H1 (cell line): ENCODE results near the gene GPC3. TPM values are rescaled to one million over a fixed set of nuclear protein-coding genes. Genes with fewer than 3 reads are reported as not detected.

Experiments
- CTCF ChIA-PET: fragments of 300-600 bp; sonication (Branson Sonifier 250); formaldehyde crosslinking; loops from one replicate; lab custom pipeline; 2021; ENCODE audit not compliant: partially characterized antibody; lab: Charles Lee
- POLR2A ChIA-PET: fragments of 300-600 bp; sonication (Branson Sonifier 250); formaldehyde crosslinking; loops from one replicate; lab custom pipeline; 2021; ENCODE audit warnings: inconsistent platforms; ENCODE audit not compliant: partially characterized antibody; lab: Charles Lee
- DNase-seq, 2 experiments: peaks; one replicate each; pipeline versions ENCODE4 v3.0.0 to v3.0.0-alpha.2; 2010 to 2022; ENCODE audit warnings: low spot score in 2 of 2, low read depth in 1 of 2, mixed read lengths in 1 of 2
- FAIRE-seq: peaks from 2 replicates; lab custom pipeline; 2011; peaks lifted over from hg19 to GRCh38; lab: Jason Lieb, UNC
- H2AFZ ChIP-seq: 2 replicates; pipeline ENCODE4 v1.8.1; 2012; ENCODE audit warnings: low read length, inconsistent platforms
- H2AK5ac ChIP-seq: 2 replicates; pipeline ENCODE4 v1.6.1; 2013; ENCODE audit warnings: low read depth, low read length
- H2BK120ac ChIP-seq: replicated peaks from 2 replicates; pipeline ENCODE3; 2013; ENCODE audit warnings: low read depth, low read length, inconsistent platforms
- H2BK12ac ChIP-seq: 2 replicates; pipeline ENCODE4 v1.6.1; 2013; ENCODE audit warnings: low read depth, low read length
- H2BK15ac ChIP-seq: 2 replicates; pipeline ENCODE4 v1.6.1; 2013; ENCODE audit warnings: low read length
- H2BK20ac ChIP-seq: 2 replicates; pipeline ENCODE4 v1.6.1; 2013; ENCODE audit warnings: low read length
- H2BK5ac ChIP-seq: 2 replicates; pipeline ENCODE4 v1.6.1; 2013; ENCODE audit warnings: low read depth, low read length
- H3K14ac ChIP-seq: 2 replicates; pipeline ENCODE4 v1.6.1; 2013; ENCODE audit warnings: inconsistent platforms; ENCODE audit not compliant: insufficient read length
- H3K18ac ChIP-seq: 2 replicates; pipeline ENCODE4 v1.6.1; 2013; ENCODE audit warnings: low read length; ENCODE audit errors: extremely low read depth
- H3K23ac ChIP-seq: 2 replicates; pipeline ENCODE4 v1.6.1; 2013; ENCODE audit warnings: inconsistent platforms; ENCODE audit not compliant: insufficient read length
- H3K23me2 ChIP-seq: 2 replicates; pipeline ENCODE4 v1.6.1; 2013; ENCODE audit warnings: low read depth, low read length
- H3K27ac ChIP-seq: 2 replicates; pipeline ENCODE4 v1.6.1; 2011; ENCODE audit warnings: low read depth, low read length, inconsistent platforms
- H3K27me3 ChIP-seq, 4 experiments: replicated peaks in 1 of 4; 1 replicate in 1 of 4; 2 replicates in 3 of 4; pipeline versions ENCODE4 v1.6.1 to v1.8.1; 2011 to 2013; ENCODE audit warnings: low read length in 3 of 4, mild to moderate bottlenecking in 3 of 4, inconsistent platforms in 2 of 4, mixed read lengths in 2 of 4, moderate library complexity in 1 of 4; ENCODE audit not compliant: control insufficient read depth in 3 of 4, insufficient read depth in 3 of 4; ENCODE audit errors: extremely low read depth in 1 of 4
- H3K36me3 ChIP-seq, 4 experiments: 2 replicates each; pipeline versions ENCODE4 v1.6.1 to v1.8.1; 2011 to 2013; ENCODE audit warnings: mild to moderate bottlenecking in 4 of 4, low read length in 3 of 4, moderate library complexity in 2 of 4, control low read depth in 1 of 4, inconsistent platforms in 1 of 4; ENCODE audit not compliant: insufficient read depth in 4 of 4, control insufficient read depth in 2 of 4
- H3K4ac ChIP-seq: replicated peaks from 2 replicates; pipeline ENCODE3; 2013; ENCODE audit warnings: low read length, low read depth, mixed read lengths, inconsistent platforms; ENCODE audit not compliant: insufficient read length
- H3K4me1 ChIP-seq, 4 experiments: replicated peaks in 1 of 4; 1 replicate in 1 of 4; 2 replicates in 3 of 4; pipeline versions ENCODE4 v1.6.1 to v1.8.1; 2011 to 2013; ENCODE audit warnings: low read length in 3 of 4, inconsistent platforms in 2 of 4, mixed read lengths in 1 of 4; ENCODE audit not compliant: insufficient read depth in 4 of 4, control insufficient read depth in 3 of 4
- H3K4me2 ChIP-seq, 2 experiments: 2 replicates each; pipeline versions ENCODE4 v1.6.1 to v1.8.1; 2011 to 2013; ENCODE audit warnings: low read depth in 2 of 2, low read length in 2 of 2, control low read depth in 1 of 2, inconsistent platforms in 1 of 2, mild to moderate bottlenecking in 1 of 2; ENCODE audit not compliant: insufficient read depth in 1 of 2
- H3K4me3 ChIP-seq, 4 experiments: fragments of 200-600, 300-600 bp in 1 of 4; sonication (generic), shearing (Covaris generic), sonication (Bioruptor Twin) in 1 of 4; 2 replicates each; pipeline versions ENCODE4 v1.5.1 to v1.8.1; 2011 to 2016; ENCODE audit warnings: low read length in 4 of 4, low read depth in 3 of 4, control low read depth in 2 of 4, inconsistent platforms in 2 of 4, mild to moderate bottlenecking in 2 of 4, mixed read lengths in 1 of 4, moderate library complexity in 1 of 4; ENCODE audit not compliant: insufficient read depth in 2 of 4; ENCODE audit errors: extremely low read depth in 1 of 4
- H3K56ac ChIP-seq: replicated peaks from 2 replicates; pipeline ENCODE3; 2013; ENCODE audit warnings: low read depth, mild to moderate bottlenecking, mixed read lengths, low read length, inconsistent platforms; ENCODE audit not compliant: insufficient read length
- H3K79me1 ChIP-seq: 2 replicates; pipeline ENCODE4 v1.6.1; 2013; ENCODE audit warnings: low read depth, low read length, control low read depth
- H3K79me2 ChIP-seq, 2 experiments: 2 replicates each; pipeline versions ENCODE4 v1.6.1 to v1.8.1; 2012 to 2013; ENCODE audit warnings: low read length in 2 of 2, mild to moderate bottlenecking in 2 of 2, inconsistent platforms in 1 of 2; ENCODE audit not compliant: insufficient read depth in 2 of 2, control insufficient read depth in 1 of 2
- H3K9ac ChIP-seq, 4 experiments: replicated peaks in 1 of 4; 1 replicate in 1 of 4; 2 replicates in 3 of 4; pipeline versions ENCODE4 v1.6.1 to v1.8.1; 2011 to 2013; ENCODE audit warnings: low read depth in 3 of 4, low read length in 3 of 4, control low read depth in 2 of 4, mild to moderate bottlenecking in 2 of 4, moderate library complexity in 2 of 4, inconsistent platforms in 1 of 4; ENCODE audit errors: extremely low read depth in 1 of 4
- H3K9me3 ChIP-seq, 2 experiments: 2 replicates each; pipeline versions ENCODE4 v1.6.1 to v1.8.1; 2012 to 2013; ENCODE audit warnings: mild to moderate bottlenecking in 2 of 2, moderate library complexity in 2 of 2, control low read depth in 1 of 2, inconsistent platforms in 1 of 2, low read depth in 1 of 2, low read length in 1 of 2, mixed read lengths in 1 of 2; ENCODE audit not compliant: insufficient read depth in 2 of 2
- H4K20me1 ChIP-seq, 2 experiments: replicated peaks in 1 of 2; 2 replicates each; pipeline versions ENCODE3 to v1.8.1; 2011 to 2013; ENCODE audit warnings: inconsistent platforms in 2 of 2, low read length in 2 of 2, mild to moderate bottlenecking in 1 of 2; ENCODE audit not compliant: insufficient read depth in 2 of 2, control insufficient read depth in 1 of 2
- H4K5ac ChIP-seq: 2 replicates; pipeline ENCODE4 v1.6.1; 2013; ENCODE audit warnings: low read length, low read depth, mixed read lengths, inconsistent platforms; ENCODE audit not compliant: insufficient read length
- H4K8ac ChIP-seq: 2 replicates; pipeline ENCODE4 v1.8.0; 2013; ENCODE audit warnings: mild to moderate bottlenecking, moderate library complexity, low read length, inconsistent platforms; ENCODE audit not compliant: insufficient read depth; ENCODE audit errors: extremely low read depth
- H4K91ac ChIP-seq: replicated peaks from 2 replicates; pipeline ENCODE3; 2013; ENCODE audit warnings: low read length, mixed read lengths, inconsistent platforms; ENCODE audit not compliant: insufficient read length
- ASH2L ChIP-seq: fragments of 200-600, 300-600 bp; sonication (generic); IDR thresholded peaks from one replicate; pipeline ENCODE4 v1.7.1; 2017; ENCODE audit warnings: low read length
- EP300 ChIP-seq, 2 experiments: IDR thresholded peaks; 1 replicate in 1 of 2; 2 replicates in 1 of 2; pipeline ENCODE4 v1.6.1; 2011 to 2012; ENCODE audit warnings: low read depth in 2 of 2, low read length in 2 of 2, mild to moderate bottlenecking in 2 of 2, borderline replicate concordance in 1 of 2, inconsistent platforms in 1 of 2, moderate library complexity in 1 of 2
- JUN ChIP-seq: IDR thresholded peaks from 2 replicates; pipeline ENCODE4 v1.6.1; 2011; ENCODE audit warnings: low read depth, mild to moderate bottlenecking, improper control_type of control experiment, low read length
- POLR2A ChIP-seq, 2 experiments: IDR thresholded peaks; 1 replicate in 1 of 2; 2 replicates in 1 of 2; pipeline ENCODE4 v1.6.1; 2011; ENCODE audit warnings: low read depth in 2 of 2, low read length in 2 of 2, mild to moderate bottlenecking in 2 of 2; ENCODE audit errors: control extremely low read depth in 1 of 2
- RFX5 ChIP-seq: IDR thresholded peaks from 2 replicates; pipeline ENCODE4 v1.6.1; 2011; ENCODE audit warnings: low read depth, low read length, improper control_type of control experiment, borderline replicate concordance
- RNF2 ChIP-seq: fragments of 200-900, 300-1000 bp; sonication (generic); IDR thresholded peaks from 2 replicates; pipeline ENCODE4 v1.7.1; 2016; ENCODE audit warnings: borderline replicate concordance, low read depth, mild to moderate bottlenecking, antibody characterized with exemption, low read length; ENCODE audit not compliant: poor library complexity, severe bottlenecking; ENCODE audit errors: missing control alignments
- WGBS, 2 experiments: shearing (Covaris generic) in 1 of 2; methylation state at CpG; one replicate each; pipeline versions ENCODE4 v1.1.6 to v1.1.7; 2013 to 2015; ENCODE audit warnings: low lambda C conversion rate in 2 of 2, mixed read lengths in 2 of 2, inconsistent platforms in 1 of 2, low coverage in 1 of 2, missing lambda C conversion rate in 1 of 2; ENCODE audit not compliant: insufficient replicate concordance in 2 of 2, insufficient coverage in 1 of 2, insufficient read length in 1 of 2; ENCODE audit errors: extremely low coverage in 1 of 2, missing lambda C conversion rate in 1 of 2; 5-methylcytosine and 5-hydroxymethylcytosine counted together
- polyA plus RNA-seq, 7 experiments: library from polyadenylated mRNA; depleted of rRNA in 3 of 7; stranded (reverse) in 5 of 7; unstranded in 2 of 7; fragments of >200 nt in 5 of 7; fragments of 200-250 nt in 2 of 7; gene quantifications; 1 replicate in 5 of 7; 2 replicates in 1 of 7; 4 replicates in 1 of 7; pipeline versions ENCODE4 v1.2.1 to v1.2.3, GENCODE V29; 2011 to 2013; ENCODE audit warnings: missing spikeins in 2 of 7, mixed read lengths in 2 of 7
- total RNA-seq: library from RNA; stranded (reverse); fragmentation: NEBNext Ultra II Directional; extraction: Animal tissue kit (Norgen Biotek cat#: 25700); gene quantifications from 2 replicates; pipeline ENCODE4 v1.2.1, GENCODE V29; 2021
- TF ChIP-seq, protein P1 (sequence below): IDR thresholded peaks from 2 replicates; pipeline ENCODE4 v1.6.1; 2011; ENCODE audit warnings: low read length, improper control_type of control experiment
- TF ChIP-seq, protein P2 (sequence below): IDR thresholded peaks from 2 replicates; pipeline ENCODE4 v1.6.1; 2012; ENCODE audit warnings: inconsistent platforms
- TF ChIP-seq, protein P3 (sequence below): IDR thresholded peaks from 2 replicates; pipeline ENCODE4 v1.6.1; 2012; ENCODE audit warnings: inconsistent platforms

The GPC3 gene
- total and polyA plus RNA-seq, 2 of the 8 experiments (the other 6 are each of a cell fraction or from before 2014, with no cell fraction given), result 64.8 to 71.9 TPM

DNA sequence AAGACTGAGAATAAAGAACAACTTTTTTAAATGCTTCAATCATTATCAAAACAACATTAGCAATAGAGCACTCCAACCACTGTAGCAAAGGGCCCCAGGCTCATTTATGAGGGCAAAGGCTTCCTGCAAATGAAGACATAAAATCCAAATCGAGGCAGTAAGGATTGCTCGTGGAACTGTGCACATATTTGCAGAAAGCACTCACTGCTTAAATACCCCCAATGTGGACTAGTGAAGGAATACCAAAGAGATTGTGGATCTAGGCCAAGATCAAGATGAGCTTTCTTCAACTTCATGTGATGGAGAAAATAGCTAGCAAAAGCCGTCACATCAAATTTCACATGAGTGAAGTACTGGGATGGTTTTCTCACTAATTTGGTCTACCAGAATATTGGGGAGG lies 35.2 kb downstream of the GPC3 start:
- Histone ChIP-seq H3K27ac (no peak overlapping the region), H3K14ac (no peak overlapping the region), H4K5ac (no peak overlapping the region), H3K23ac (no peak overlapping the region), H3K79me1 (no peaks in the 10 kb centered on the region), H3K4me1 (no peaks in the 10 kb centered on the region; a peak in 1 of 7 replicates), H2BK12ac (no peak overlapping the region), H4K8ac (no peak overlapping the region), H2BK15ac (no peak overlapping the region), H3K4me3 (no peak overlapping the region), H4K91ac (no peak overlapping the region), H3K36me3 (peaks cover 0 to 15% (median 3%) of the 10 kb centered on the region in 4 experiments; a peak in 3 of 8 replicates), H3K79me2 (no peaks in the 10 kb centered on the region), H3K18ac (no peak overlapping the region)
- DNase-seq, result no peak
- CTCF ChIA-PET, result interaction anchor here (0.6 to 1.4 kb wide), 3 partner anchors 10 to 786 kb away, joined by 3 to 6 read pairs (median 4); no protein-coding TSS in a partner anchor
- TF ChIP-seq RNF2 (no peak), JUN (no peak), EP300 (IDR thresholded peaks at IDR 0.05; ENCODE audit: borderline replicate concordance in 1 of 2, low read depth in 2 of 2, low read length in 2 of 2) (no peak), RFX5 (no peak), ASH2L (no peak), POLR2A (IDR thresholded peaks at IDR 0.05; ENCODE audit: control extremely low read depth in 1 of 2, low read depth in 2 of 2, low read length in 2 of 2) (no peak)
- TF ChIP-seq, protein P1, sequence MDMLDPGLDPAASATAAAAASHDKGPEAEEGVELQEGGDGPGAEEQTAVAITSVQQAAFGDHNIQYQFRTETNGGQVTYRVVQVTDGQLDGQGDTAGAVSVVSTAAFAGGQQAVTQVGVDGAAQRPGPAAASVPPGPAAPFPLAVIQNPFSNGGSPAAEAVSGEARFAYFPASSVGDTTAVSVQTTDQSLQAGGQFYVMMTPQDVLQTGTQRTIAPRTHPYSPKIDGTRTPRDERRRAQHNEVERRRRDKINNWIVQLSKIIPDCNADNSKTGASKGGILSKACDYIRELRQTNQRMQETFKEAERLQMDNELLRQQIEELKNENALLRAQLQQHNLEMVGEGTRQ, result no peak
- TF ChIP-seq, protein P2, sequence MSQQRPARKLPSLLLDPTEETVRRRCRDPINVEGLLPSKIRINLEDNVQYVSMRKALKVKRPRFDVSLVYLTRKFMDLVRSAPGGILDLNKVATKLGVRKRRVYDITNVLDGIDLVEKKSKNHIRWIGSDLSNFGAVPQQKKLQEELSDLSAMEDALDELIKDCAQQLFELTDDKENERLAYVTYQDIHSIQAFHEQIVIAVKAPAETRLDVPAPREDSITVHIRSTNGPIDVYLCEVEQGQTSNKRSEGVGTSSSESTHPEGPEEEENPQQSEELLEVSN, result no peak
- TF ChIP-seq, protein P3, sequence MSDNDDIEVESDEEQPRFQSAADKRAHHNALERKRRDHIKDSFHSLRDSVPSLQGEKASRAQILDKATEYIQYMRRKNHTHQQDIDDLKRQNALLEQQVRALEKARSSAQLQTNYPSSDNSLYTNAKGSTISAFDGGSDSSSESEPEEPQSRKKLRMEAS, result no peak
- TF ChIP-seq, all 59 proteins: peak for 0
- no peaks in the 10 kb centered on the region for H3K23me2 ChIP-seq
- WGBS, 2 experiments, result 89% methylated on average over 3 of the region's 3 CpGs; no CpG with 5 or more reads in 1 of the 2 experiments
- no peak overlapping the region for H3K4me2 ChIP-seq
- H2AFZ ChIP-seq, result no peak overlapping the region
- H3K27me3 ChIP-seq, result no peaks in the 10 kb centered on the region
- no peak overlapping the region for H3K4ac ChIP-seq
- H2AK5ac ChIP-seq, result no peak overlapping the region
- no peak for FAIRE-seq
- POLR2A ChIA-PET, result no interaction called here
- H3K9me3 ChIP-seq, result no peaks in the 10 kb centered on the region
- no peak overlapping the region for H2BK20ac ChIP-seq
- H4K20me1 ChIP-seq, result no peaks in the 10 kb centered on the region
- no peak overlapping the region for H3K56ac ChIP-seq
- H3K9ac ChIP-seq, result no peak overlapping the region
- H2BK5ac ChIP-seq, result no peak overlapping the region
- H2BK120ac ChIP-seq, result no peak overlapping the region
